Caco-2 (cell line): ENCODE data around the gene CLDN2. TPM values are rescaled to one million over a fixed set of nuclear protein-coding genes. Genes with fewer than 3 reads are reported as not detected.

ENCODE experiments used
- BruUV-seq: library from RNA; stranded (reverse); fragments of 400-500 nt; replicated peaks from 2 replicates; lab custom pipeline; 2021; lab: Mats Ljungman, UMichigan
- CTCF ChIA-PET: fragments of 300-600 bp; sonication (Branson Sonifier 250); formaldehyde crosslinking; loops from one replicate; lab custom pipeline; 2022; ENCODE audit warnings: antibody characterized with exemption; lab: Charles Lee
- POLR2A ChIA-PET: fragments of 300-600 bp; sonication (Branson Sonifier 250); formaldehyde crosslinking; loops from one replicate; lab custom pipeline; 2022; ENCODE audit warnings: antibody characterized with exemption; lab: Charles Lee
- DNase-seq, 2 experiments: peaks; one replicate each; pipeline versions ENCODE4 v3.0.0 to v3.0.0-alpha.2; 2020 to 2022
- H3K27me3 ChIP-seq: replicated peaks from 2 replicates; pipeline ENCODE4 v1.6.0; 2011; ENCODE audit warnings: low read length; ENCODE audit not compliant: control insufficient read depth, insufficient read depth
- H3K36me3 ChIP-seq: 2 replicates; pipeline ENCODE4 v1.5.1; 2011; ENCODE audit warnings: low read length; ENCODE audit not compliant: control insufficient read depth, insufficient read depth
- H3K4me1 ChIP-seq: fragments of 250-450 bp; sonication (Bioruptor Pico); 2 replicates; pipeline ENCODE4 v1.5.1; 2020; ENCODE audit warnings: mild to moderate bottlenecking
- H3K4me3 ChIP-seq: 2 replicates; pipeline ENCODE4 v1.5.1; 2011; ENCODE audit warnings: low read depth, mild to moderate bottlenecking, control low read depth, low read length
- H3K9me3 ChIP-seq: fragments of 250-450 bp; sonication (Bioruptor Pico); 2 replicates; pipeline ENCODE4 v1.5.1; 2020; ENCODE audit warnings: mild to moderate bottlenecking, moderate library complexity
- H3K27ac Mint-ChIP-seq: one replicate; pipeline ENCODE4 v1.8.0; 2022; ENCODE audit warnings: mixed read lengths; ENCODE audit not compliant: unreplicated experiment
- H3K27me3 Mint-ChIP-seq: one replicate; pipeline ENCODE4 v1.8.0; 2022; ENCODE audit warnings: mixed read lengths; ENCODE audit not compliant: insufficient read depth, unreplicated experiment
- H3K36me3 Mint-ChIP-seq: one replicate; pipeline ENCODE4 v1.8.0; 2022; ENCODE audit warnings: mild to moderate bottlenecking, mixed read lengths; ENCODE audit not compliant: insufficient read depth, unreplicated experiment
- H3K4me1 Mint-ChIP-seq: one replicate; pipeline ENCODE4 v1.8.0; 2022; ENCODE audit warnings: low read depth, mixed read lengths; ENCODE audit not compliant: unreplicated experiment
- H3K4me3 Mint-ChIP-seq: one replicate; pipeline ENCODE4 v1.8.0; 2022; ENCODE audit warnings: mild to moderate bottlenecking, moderate library complexity, mixed read lengths; ENCODE audit not compliant: unreplicated experiment
- H3K9me3 Mint-ChIP-seq: one replicate; pipeline ENCODE4 v1.8.0; 2022; ENCODE audit warnings: mixed read lengths; ENCODE audit not compliant: unreplicated experiment
- intact Hi-C: fragments of 100-400 bp; cut with micrococcal nuclease; formaldehyde crosslinking; loops from one replicate; pipeline ENCODE4 v1.10.0; 2022; ENCODE audit not compliant: unreplicated experiment
- total RNA-seq: library from RNA; stranded (reverse); gene quantifications from 2 replicates; pipeline ENCODE4 v1.2.3, GENCODE V29; 2022
- TF ChIP-seq, protein P1 (sequence below), 2 experiments: fragments of 200-600 bp in 1 of 2; IDR thresholded peaks; 1 replicate in 1 of 2; 2 replicates in 1 of 2; pipeline versions ENCODE4 v1.5.1 to v1.8.0; 2011 to 2022; ENCODE audit warnings: antibody characterized with exemption in 1 of 2, control low read depth in 1 of 2, inconsistent platforms in 1 of 2, low read depth in 1 of 2, low read length in 1 of 2, mild to moderate bottlenecking in 1 of 2, moderate library complexity in 1 of 2; ENCODE audit not compliant: insufficient read depth in 1 of 2, severe bottlenecking in 1 of 2, unreplicated experiment in 1 of 2

The CLDN2 gene
- total RNA-seq, 1 experiment from 2014 or later = 2.9 TPM

DNA sequence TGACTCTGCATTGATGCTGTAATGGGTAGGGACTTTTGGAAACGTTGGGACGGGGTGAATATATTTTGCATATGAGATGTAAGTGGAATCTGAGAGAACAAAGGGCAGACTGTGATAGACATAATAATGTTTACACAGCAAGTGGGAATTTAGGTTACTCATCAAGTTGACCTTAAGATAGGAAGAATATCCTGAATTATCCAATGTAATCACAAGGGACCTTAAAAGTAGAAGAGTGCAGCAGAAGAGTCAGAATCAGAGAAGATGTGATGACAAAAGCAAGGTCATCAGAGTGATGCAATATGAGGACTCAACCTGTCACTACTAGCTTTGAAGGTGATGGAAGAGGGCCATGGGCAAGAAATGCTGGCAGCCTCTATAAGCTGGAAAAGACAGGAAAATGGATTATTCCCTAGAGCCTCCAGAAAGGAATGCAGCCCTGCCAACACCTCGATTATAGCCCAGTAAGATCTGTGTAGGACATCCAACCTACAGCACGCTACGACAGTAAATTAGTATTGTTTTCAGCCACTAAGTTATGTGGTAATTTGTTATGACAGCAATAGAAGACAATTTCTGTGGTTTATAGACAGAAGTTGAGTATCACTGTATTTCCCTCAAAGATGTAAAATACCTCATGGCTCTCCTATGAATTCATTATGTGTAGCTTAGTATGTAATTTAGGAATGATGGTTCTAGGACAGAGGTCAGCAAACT is 53.4 kb downstream of the CLDN2 start:
- Mint-ChIP-seq H3K36me3 (peaks cover 36% of the 10 kb centered on the region), H3K27me3 (no peaks in the 10 kb centered on the region), H3K4me3 (no peak overlapping the region), H3K9me3 (no peaks in the 10 kb centered on the region), H3K27ac (peak overlapping the region; percentile 19), H3K4me1 (peaks cover 16% of the 10 kb centered on the region)
- intact Hi-C loops = no loop called here
- peaks cover 12% of the 10 kb centered on the region; the same call in 1 of the 2 replicates for H3K4me1 ChIP-seq
- H3K36me3 ChIP-seq = no peaks in the 10 kb centered on the region
- POLR2A ChIA-PET = no interaction called here
- CTCF ChIA-PET = no interaction called here
- H3K9me3 ChIP-seq = no peaks in the 10 kb centered on the region
- BruUV-seq = no TSS peak
- no peak for DNase-seq
- TF ChIP-seq, protein P1, sequence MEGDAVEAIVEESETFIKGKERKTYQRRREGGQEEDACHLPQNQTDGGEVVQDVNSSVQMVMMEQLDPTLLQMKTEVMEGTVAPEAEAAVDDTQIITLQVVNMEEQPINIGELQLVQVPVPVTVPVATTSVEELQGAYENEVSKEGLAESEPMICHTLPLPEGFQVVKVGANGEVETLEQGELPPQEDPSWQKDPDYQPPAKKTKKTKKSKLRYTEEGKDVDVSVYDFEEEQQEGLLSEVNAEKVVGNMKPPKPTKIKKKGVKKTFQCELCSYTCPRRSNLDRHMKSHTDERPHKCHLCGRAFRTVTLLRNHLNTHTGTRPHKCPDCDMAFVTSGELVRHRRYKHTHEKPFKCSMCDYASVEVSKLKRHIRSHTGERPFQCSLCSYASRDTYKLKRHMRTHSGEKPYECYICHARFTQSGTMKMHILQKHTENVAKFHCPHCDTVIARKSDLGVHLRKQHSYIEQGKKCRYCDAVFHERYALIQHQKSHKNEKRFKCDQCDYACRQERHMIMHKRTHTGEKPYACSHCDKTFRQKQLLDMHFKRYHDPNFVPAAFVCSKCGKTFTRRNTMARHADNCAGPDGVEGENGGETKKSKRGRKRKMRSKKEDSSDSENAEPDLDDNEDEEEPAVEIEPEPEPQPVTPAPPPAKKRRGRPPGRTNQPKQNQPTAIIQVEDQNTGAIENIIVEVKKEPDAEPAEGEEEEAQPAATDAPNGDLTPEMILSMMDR (IDR thresholded peaks at IDR 0.05; ENCODE audit: insufficient read depth in 1 of 2, low read depth in 1 of 2, low read length in 1 of 2, severe bottlenecking in 1 of 2, unreplicated experiment in 1 of 2) = no peak
- H3K4me3 ChIP-seq = no peak overlapping the region
- H3K27me3 ChIP-seq = no peaks in the 10 kb centered on the region

DNA sequence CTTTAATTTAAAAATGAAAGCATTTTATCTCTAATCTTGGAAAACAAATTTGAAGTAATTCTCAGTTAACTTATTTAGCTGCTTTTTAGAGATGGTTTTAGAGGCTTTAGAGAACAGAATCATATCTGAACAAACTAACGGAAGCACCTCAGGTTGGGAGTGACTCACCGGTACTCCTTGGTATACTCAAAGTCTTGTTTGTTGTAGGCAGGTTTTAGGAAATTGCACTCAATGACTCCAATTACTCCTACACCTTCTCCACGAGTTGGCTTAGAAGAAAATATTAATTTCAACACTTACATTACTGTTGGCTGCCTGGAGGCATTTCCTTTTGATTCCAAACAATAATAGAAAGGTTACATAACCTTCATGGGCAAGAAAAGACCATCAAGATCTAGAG is 56.2 kb downstream of the CLDN2 start:
- H3K9me3 ChIP-seq = no peaks in the 10 kb centered on the region
- Mint-ChIP-seq H3K27ac (no peak overlapping the region), H3K4me3 (no peak overlapping the region), H3K9me3 (no peaks in the 10 kb centered on the region), H3K4me1 (peaks cover 16% of the 10 kb centered on the region), H3K36me3 (peaks cover 33% of the 10 kb centered on the region), H3K27me3 (no peaks in the 10 kb centered on the region)
- BruUV-seq = no TSS peak
- no peak overlapping the region for H3K4me3 ChIP-seq
- no peak for DNase-seq
- H3K27me3 ChIP-seq = no peaks in the 10 kb centered on the region
- TF ChIP-seq, protein P1 (IDR thresholded peaks at IDR 0.05; ENCODE audit: insufficient read depth in 1 of 2, low read depth in 1 of 2, low read length in 1 of 2, severe bottlenecking in 1 of 2, unreplicated experiment in 1 of 2) = no peak
- CTCF ChIA-PET = no interaction called here
- no peaks in the 10 kb centered on the region for H3K36me3 ChIP-seq
- peaks cover 12% of the 10 kb centered on the region; the same call in 1 of the 2 replicates for H3K4me1 ChIP-seq
- intact Hi-C loops = no loop called here
- POLR2A ChIA-PET = no interaction called here

Other genes with a start within 250 kb of the CLDN2 start
- 42.0 and 42.4 TPM in 2 replicates for gene RNF128, start 193.7 kb upstream of the CLDN2 start, total RNA-seq
- 7.4 and 8.7 TPM in 2 replicates for gene TBC1D8B, start 117.7 kb upstream of the CLDN2 start, total RNA-seq
- not detected in 2 replicates for gene RIPPLY1, start 17.1 kb upstream of the CLDN2 start, total RNA-seq
- gene MORC4, start 79.8 kb downstream of the CLDN2 start, total RNA-seq = 67.6 and 69.7 TPM in 2 replicates
- gene RBM41, start 198.4 kb downstream of the CLDN2 start, total RNA-seq = 11.8 and 16.3 TPM in 2 replicates